Measurements from ENCODE around the gene TRIM40. TPM values are rescaled to one million over a fixed set of nuclear protein-coding genes. Genes with fewer than 3 reads are reported as not detected.

Gene TRIM40, protein sequence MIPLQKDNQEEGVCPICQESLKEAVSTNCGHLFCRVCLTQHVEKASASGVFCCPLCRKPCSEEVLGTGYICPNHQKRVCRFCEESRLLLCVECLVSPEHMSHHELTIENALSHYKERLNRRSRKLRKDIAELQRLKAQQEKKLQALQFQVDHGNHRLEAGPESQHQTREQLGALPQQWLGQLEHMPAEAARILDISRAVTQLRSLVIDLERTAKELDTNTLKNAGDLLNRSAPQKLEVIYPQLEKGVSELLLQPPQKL
- total RNA-seq (2014; rRNA removed; shearing (Covaris generic)), result not detected in 2 replicates
- not detected in 2 replicates for polyA plus RNA-seq (2015; cell fraction: cytosol; rRNA removed)
- polyA plus RNA-seq (2015; cell fraction: nucleus; rRNA removed), result not detected in 2 replicates

DNA sequence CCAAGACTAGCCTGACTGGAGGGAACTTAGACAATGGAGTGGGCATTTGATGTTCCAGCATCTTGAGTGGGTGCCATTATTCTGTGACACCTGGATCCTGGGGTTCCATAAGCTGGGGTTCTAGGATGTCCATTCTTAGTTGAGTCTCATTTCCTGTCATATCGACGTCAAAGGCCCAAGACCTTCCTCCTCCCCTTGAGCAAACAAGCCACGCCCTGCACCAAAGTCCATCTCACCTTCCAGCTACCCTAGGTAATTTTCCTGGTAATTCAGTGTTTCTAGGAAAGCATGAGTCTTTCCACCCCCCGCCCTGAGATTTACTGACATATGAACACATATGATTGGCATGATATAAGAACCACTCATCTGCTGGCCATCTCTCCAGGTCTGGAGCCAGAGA, at the start of gene TRIM40:
TRIM40 (plus strand) TSS at position 384 of the 400 bp plus-strand sequence. CDS start 897 bp downstream, outside the sequence.
- DNase-seq (ENCODE audit: low read depth), result no peak

DNA sequence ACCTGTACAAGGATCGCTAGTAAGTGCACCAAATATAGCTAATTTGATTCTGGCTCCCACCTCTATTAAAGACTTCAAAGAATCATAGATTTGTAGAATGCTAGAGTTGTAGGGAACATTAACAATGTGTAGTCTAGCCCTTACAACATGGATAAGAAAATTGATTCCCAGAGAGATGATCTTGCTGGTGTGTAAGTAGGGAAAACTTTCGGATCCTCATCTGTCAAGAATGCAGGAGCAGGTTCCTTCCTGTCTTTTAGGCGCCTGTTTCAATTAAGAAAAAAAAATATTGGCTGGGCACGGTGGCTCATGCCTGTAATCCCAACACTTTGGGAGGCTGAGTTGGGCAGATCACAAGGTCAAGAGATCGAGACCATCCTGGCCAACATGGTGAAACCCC, 48.1 kb upstream of the TRIM40 start:
- no peak for DNase-seq (ENCODE audit: low read depth)

DNA sequence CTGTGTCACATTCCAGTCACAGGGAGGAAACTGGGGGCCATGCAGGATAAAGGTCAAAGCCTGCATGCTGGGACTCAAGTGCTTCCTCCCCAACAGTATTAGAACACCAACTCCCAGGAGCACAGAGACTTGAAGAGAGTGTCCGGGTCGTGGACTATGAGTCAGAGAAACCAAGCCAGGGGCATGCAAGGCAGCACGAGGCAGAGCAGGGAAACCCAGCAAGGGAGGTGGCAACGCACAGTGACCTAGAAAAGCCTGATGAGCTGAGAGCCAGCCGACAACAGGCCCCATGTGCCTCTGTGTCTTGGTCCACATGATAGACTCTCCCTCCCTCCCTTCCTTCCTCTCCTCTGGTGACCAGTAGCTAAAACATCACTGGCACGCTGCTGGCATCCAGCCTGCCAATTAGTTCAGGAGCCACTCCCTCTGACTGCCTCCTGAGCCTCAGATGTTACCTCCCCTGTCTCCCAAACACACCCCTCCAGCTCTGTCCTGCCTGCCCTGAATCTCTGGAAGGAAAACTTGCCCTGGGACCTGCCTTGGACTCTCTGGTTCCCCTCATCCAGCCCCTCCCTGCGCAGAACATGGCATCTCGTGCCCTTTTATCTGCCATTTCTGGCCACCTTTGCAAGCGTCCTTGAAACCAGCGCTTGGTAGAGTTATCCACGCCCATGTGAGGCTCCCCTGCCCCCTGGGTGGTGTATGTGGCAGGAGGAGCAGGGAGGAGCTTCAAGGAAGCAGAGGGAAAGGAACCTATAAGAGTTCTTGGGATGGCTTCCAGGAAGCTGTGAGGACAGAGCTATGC, 44.2 kb upstream of the TRIM40 start:
- DNase-seq (ENCODE audit: low read depth), result peak; percentile 64

DNA sequence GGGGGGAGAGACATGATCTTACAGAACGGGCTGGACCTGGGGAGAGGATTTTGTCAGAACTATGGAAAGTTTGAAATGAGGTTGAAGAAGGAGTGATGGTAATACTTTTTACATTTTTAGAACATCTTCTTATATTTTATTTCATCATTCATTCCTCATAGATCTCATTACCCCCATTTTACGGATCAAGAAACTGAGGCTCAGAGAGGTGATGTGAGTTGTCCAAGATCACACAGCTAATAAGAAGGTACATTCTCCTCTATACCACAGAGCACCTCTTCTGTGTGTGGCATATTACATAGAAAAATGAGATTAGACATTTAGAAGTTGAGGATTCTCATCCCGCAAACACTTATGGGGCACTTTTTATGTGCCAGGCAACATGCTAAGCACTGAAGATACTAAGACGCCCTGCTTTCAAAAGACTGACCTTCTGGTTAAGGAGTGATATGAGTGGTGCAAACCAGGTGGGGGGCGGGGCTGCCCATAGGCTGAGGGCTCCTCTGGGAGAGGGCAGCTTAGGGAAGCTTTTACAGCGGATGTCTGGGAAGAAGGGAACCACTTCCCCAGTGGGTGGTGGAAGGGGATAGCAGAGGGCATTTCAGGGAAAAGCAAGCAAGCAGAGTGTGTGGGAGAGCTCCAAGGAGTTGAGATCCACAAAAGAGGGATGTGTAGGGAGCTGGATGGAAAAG, 42.9 kb upstream of the TRIM40 start:
- no peak for DNase-seq (ENCODE audit: low read depth)

DNA sequence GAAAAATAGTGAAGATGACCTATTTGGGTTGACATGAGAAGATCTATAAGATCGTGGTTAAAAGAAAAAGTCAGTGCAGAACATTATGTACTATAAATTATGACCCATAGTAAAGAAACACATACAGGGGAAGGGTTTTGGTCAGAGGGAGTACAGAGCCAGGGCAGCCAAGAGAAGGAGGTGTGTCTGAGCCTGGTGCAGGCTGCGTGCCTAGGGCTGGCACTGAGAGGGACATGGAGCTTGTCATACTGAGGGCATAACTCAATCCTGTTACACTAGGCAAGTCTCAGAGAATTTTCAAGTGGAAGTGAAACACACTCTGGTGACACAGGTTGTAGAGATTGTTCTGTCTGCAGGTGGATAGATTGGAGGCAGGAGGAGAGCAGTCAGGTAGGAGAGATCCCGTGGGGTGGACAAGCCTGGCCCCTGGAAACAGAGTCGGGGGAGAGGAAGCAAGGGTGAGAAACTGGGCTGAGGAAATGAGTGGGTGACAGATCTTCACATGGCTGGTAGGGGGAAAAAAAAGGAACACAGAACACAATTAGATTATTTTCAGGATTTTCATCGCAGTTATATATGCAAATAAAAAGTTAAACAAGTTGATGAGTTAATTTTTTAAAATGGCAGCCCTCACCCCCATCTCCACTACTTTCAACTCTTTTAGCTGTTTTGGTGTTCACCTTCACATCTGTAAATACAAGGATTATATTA, 41.8 kb upstream of the TRIM40 start:
- no peak for DNase-seq (ENCODE audit: low read depth)

DNA sequence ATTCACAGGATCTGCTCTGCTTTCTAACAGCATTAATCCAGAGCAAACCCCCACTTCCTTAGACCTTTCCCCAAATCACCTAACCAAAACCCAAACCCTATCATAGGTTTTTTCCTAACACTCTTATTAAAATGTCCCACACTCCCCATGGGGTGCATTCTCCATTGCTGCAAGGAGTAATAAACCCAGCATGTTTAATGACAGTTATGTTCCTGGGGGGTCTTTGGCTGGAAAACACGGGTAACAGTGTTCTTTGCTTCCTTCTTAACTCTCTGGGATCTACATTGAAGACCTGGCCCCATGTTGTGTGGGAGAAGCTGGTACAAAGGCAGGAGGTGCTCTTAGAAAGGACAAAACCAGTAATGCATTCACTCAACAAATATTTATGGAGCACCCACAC, 39.1 kb upstream of the TRIM40 start:
- DNase-seq (ENCODE audit: low read depth), result no peak

DNA sequence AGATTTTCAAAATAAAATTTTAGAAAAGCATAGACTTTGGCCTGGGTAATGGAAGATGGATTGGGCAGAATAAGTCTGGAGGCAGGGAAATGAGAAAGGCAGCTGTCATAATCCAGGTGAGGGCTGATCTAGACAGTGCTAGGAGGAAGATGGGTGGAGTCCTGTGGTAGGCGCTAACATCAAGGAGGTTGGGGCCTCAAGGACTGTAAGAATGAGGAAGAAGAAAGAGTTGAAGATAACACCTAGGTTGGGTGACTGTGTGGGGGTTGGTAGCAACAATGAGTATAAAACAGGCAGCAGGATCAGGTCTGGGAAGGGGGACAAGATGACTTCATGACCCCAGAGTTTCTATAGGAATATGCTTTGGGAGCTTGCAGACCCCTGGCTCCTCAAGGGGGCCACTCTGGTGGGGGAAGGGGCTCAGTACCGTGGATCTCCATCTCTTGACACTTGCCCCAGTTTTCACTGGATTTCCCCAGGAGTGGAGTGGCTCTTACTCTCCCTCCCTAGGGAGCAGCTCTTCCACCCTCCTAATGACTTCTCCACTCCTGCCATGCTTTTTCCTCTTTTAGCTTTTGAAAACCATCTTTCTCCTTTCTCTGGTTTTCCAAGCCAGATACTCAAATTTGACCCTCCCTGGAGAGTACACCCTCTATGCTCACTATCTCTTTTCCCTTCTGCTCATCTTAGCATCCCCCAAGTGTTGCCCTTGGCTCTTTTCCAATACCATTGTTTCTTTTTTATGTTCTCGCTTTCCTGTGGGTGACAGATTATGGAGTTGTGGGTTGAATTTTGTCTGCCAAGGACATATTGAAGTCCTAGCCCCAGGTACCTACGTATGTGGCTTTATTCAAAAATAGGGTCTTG, 37.8 kb upstream of the TRIM40 start:
- DNase-seq (ENCODE audit: low read depth), result no peak

DNA sequence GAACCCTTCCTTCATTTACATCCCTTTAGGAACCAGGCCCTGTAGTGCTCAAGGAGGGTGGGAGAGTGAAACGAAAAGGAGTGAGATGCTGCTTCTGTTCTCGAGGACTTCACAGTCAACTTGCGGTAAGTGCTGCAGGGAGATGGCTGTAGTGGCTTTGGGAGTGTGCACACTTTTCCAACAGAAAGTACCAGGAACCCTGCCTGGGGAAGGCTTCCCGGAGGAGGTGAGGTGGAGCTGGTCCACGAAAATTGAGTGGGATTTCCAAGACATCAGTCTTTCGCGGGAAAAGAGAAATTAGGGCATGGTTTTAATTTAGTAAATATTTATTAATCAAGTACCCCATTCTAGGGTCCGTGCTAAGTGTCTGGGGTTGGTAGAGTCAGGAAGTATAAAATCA, 35.8 kb upstream of the TRIM40 start:
- DNase-seq (ENCODE audit: low read depth), result no peak

DNA sequence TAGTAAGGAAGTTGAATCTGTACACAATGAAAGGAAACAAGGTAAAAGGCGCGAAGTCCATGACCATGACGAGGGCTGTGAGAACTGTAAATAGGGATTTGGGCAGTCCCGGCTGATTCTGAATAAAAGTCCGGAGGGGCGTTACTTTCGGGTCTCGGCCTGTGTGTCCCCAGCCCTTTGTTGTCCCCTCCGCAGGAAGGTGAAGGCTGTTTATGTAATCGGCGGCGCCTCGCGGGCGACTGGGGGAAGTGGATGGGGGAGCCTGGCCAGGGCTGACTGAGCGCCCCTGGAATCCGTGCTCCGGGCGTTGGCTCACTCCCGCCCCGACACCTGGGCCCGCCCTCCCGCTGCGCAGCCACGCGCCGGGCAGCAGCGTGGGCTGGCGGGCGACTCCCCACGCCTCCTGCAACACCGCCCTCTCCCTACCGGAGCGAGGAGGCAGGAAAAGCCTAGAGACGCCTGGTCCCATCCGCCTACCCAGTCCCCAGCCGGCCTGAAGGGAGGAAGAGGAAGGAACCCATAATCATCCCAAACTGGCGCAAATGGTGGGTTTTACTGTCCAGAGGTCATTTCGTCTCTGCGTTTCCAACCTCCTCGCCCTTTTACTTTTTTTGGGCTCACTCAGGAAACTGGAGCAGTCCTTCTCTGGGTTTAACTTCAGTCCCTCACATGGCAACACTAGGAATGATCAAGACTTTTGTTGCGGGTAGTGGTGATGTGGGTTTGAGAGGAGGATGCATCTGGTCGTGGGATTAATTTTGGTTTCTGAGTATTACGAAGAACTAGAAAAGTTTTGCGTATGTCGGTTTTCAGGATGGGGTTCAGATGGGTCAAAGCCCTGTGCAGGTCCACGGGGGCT, 35.1 kb upstream of the TRIM40 start:
- no peak for DNase-seq (ENCODE audit: low read depth)

DNA sequence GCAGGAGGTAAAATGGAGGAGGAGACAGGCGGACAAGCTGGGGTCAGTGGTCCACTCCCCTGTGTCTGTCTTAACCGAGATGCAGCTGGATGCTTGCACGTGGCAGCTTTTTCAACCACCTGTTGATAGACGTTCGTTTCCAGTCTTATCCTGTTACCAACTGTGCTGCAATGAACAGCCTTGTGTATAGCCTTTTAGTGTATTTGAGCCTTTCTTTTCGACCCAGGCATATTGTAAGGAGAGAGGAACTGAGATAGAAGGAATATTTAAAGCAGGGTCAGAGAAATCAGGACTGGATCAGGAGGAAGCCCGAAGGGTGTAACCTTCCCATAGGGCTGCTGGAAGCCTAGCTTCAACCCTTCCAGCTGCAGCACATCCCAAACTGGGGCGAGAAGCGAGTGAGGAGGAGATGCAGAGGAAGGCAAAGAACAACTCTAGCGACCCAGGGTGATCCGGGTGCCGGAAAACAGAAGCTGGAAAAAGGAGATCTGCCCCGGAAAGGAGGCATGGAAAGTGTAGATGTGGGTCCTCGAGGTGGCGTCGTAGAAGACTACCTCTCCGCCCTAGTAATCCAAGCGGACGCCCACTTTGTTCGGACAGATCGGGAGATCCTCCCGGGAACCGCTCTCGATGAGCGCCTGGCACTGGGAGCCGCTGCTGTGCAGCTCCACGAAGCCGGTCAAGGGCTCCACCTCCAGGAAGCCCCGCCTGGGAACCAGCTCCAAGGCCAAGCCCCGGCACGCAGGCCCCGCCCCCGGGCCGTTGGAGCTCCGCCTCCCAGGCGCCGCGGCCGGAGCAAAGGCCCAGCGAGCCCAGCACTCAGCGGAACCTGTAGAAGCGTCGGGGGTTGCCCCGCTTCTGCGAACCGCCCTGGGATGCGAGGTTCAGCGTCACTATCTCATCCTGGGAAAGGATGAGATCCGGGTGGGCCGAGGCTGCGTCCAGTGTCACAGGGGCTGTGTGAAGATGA, 34.2 kb upstream of the TRIM40 start:
- DNase-seq (ENCODE audit: low read depth), result peak; percentile 75

DNA sequence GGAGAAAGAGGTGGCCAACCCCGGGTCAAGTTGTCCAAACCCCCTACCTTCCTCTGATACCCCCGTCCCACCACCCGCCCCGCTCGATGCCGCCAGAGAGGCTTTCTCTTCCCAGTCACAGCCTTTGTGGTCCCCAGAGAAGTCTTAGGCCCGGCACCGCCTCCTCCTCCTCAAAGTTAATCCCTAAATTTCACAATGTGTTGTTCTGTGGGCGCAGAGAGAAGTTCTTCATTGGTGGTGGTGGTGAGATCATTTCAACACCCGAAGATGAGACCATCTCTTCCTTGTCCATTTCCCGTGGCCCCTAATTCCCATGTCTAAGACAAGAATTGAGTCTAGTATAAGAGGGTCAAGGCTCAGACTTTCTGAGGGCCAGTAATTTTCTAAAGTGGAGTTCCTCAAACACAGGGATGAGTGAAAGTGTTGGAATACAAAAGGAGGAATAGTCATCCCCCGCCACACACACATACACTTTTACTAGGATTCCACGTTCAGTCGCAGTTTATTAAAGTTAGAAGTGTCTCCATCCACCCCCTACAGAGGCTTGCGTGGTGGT, 33.4 kb upstream of the TRIM40 start:
- DNase-seq (ENCODE audit: low read depth), result no peak

DNA sequence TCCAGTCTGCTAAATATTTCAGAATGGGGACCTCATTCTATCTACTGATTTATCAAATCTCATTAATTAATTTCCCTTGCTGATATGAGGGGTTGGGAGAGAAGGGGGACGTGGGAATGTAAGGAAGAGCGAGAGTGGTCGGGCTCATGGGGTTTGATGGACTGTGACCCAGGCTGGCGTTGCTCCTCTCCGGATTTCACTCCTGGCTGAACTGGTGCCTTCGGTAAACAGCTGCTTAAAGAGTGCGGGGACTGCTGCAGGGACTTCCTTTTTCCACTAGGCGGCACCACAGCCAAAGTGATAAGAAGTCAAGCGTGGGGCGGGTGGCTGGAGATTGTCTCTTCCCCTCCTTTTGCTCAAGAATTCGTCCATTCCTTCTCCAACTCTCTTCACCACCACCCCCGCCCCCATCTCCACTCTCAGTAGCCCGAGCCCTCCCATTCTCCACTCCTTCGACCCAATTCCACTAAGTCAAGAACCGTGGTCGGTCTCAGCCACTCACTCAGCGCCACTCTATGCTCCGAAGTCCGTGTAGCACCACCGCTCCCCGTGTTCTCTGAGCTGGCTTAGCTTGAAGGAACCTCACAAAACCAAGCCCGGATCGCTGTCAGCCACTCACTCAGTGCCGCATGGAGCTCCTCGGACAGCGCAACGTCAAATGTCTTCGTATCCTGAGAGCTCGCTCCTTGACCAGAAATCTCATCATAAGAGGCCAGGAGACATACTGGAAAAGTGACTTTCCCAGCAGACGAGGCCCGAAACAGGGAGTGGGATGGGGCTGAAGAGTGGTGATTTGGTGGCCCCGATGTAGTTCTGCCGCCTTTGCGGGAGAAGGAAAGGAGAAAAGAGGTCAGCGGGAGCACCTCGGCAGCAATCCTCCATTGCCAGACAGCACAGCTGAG, 32.7 kb upstream of the TRIM40 start:
- peak; percentile 76 for DNase-seq (ENCODE audit: low read depth)

DNA sequence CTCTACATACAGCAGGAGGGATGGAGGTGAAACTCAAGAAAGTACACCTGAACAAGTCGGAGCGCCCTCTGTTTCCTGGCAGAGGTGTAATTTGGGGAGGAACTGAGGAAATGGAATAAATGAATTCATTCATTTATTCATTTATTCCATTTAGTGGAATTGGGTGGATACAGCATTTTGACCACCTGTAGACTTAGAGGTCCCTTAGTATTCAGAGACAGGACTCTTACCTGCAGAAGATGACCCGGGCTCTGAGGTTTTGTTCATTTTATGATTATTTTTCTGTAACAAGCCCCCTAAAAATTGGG, 32.1 kb upstream of the TRIM40 start:
- no peak for DNase-seq (ENCODE audit: low read depth)

DNA sequence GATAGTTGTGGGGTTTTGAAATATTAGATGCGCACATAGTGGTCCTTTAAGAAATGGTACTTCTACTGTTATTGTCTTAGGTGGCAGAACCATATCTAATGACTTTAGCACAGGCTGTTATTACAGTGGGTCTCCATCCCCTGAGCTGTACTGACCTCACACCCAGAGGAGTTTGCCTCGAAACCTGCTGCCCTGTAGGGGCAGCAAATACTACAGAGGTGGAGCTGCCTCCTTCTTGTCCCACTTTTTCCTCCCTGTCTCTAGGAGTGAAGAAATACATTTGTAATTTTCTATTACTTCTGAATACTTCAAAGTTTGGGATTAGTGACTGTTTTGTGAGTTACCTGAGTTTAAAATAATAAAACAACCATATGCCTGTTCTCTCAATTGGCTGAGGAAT, 31.3 kb upstream of the TRIM40 start:
- no peak for DNase-seq (ENCODE audit: low read depth)

DNA sequence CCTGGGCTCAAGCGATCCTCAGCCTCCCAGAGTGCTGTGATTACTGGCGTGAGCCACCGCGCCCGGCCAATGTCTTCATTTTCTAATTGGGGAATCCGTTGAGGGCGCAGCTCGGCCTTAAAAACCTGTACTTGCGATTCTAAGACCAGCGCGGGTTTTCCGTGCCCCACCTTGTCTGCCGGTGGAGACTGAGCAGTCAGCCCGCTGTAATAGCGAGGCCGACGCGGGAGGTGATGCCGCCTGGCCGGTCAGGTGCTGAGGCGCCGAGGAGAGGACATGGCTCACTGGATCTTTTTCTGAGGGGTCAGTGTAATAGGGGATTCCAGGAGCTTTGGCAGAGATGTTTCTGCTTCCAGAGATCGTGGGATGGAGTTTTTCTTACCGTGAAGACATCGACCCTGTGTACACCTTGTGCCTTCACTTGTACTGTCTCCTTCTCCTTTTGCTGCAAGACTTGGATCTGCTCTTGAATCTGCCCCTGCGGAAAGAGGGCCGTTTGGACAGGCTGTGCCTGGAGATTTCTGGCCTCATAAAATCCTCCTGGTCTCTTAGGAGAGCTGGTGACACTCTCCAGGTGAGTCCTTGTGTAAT, 24.6 kb upstream of the TRIM40 start:
- DNase-seq (ENCODE audit: low read depth), result no peak

DNA sequence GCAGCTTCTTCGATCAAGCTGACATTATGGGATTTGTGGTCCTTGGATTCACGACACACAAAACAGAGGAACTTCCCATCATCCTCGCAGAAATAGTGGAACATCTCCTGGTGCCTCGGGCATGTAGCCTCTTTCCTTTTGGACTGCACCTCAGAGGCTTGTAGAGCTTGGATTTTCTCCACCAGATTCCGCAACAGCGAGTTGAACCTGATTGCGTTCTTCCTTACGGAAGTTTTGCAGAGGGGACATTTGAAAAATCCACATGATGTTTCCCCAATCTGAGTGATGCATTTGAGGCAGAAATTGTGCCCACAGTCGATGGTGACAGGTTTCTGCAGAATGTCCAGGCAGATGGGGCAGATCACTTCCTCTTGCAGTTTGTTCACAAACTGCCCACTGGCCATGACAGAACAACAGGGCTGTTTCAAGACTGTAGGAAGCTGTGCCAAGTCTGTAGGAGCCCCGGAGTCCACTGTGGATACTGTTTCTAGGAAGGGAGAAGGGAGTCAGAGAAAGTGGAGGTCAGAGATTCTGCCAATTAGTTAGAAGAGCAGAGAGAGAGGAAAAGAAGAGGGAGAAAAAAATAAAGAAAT, 23.4 kb upstream of the TRIM40 start:
- no peak for DNase-seq (ENCODE audit: low read depth)
